Activated T-cell treated with anti-CD3 and anti-CD28 coated beads for 24 hours (primary cell): ENCODE measurements around the gene NXPE3.
"Not testable (repeated sequence)": the region's sequence is repeated elsewhere in the genome, so short reads cannot be mapped to it uniquely, and the experiment has no call there.

ENCODE experiments used
- DNase-seq: peaks from one replicate; pipeline ENCODE4 v3.0.0-alpha.2; 2020; ENCODE audit warnings: low read depth

NXPE3 gene

GRCh38 chr3:101852983-101853840, 74.2 kb downstream of the NXPE3 start:
- DNase-seq = no peak

- DNase-seq = no peak
Measured at GRCh38 chr3:101853982-101854381, 75.0 kb downstream of the NXPE3 start.

- no peak for DNase-seq
Measured at GRCh38 chr3:101854608-101855304, 75.7 kb downstream of the NXPE3 start.

GRCh38 chr3:101857301-101857741, 78.3 kb downstream of the NXPE3 start:
- no peak for DNase-seq

GRCh38 chr3:101858464-101859030, 79.5 kb downstream of the NXPE3 start:
- DNase-seq = no peak

GRCh38 chr3:101859882-101860448, 81.0 kb downstream of the NXPE3 start:
- no peak for DNase-seq

- DNase-seq = no peak
Measured at GRCh38 chr3:101861212-101861788, 82.3 kb downstream of the NXPE3 start.

- no peak for DNase-seq
Measured at GRCh38 chr3:101861789-101862415, 82.9 kb downstream of the NXPE3 start.

- no peak for DNase-seq
Measured at GRCh38 chr3:101862416-101863165, 83.6 kb downstream of the NXPE3 start.

- DNase-seq = not testable (repeated sequence)
Measured at GRCh38 chr3:101864926-101865325, 85.9 kb downstream of the NXPE3 start.

- DNase-seq = no peak
Measured at GRCh38 chr3:101865751-101866509, 86.9 kb downstream of the NXPE3 start.

GRCh38 chr3:101867511-101867910, 88.5 kb downstream of the NXPE3 start:
- DNase-seq = no peak

GRCh38 chr3:101867996-101868395, 89.0 kb downstream of the NXPE3 start:
- no peak for DNase-seq

GRCh38 chr3:101868534-101869464, 89.8 kb downstream of the NXPE3 start:
- no peak for DNase-seq

- no peak for DNase-seq
Measured at GRCh38 chr3:101870138-101870537, 91.1 kb downstream of the NXPE3 start.

- DNase-seq = no peak
Measured at GRCh38 chr3:101873619-101874018, 94.6 kb downstream of the NXPE3 start.

GRCh38 chr3:101876142-101876541, 97.1 kb downstream of the NXPE3 start:
- DNase-seq = no peak
